Measurements from ENCODE around the gene S1PR5. TPM values are rescaled to one million over a fixed set of nuclear protein-coding genes. Genes with fewer than 3 reads are reported as not detected.

The S1PR5 gene
- polyA plus RNA-seq, 1 experiment, result 0.40 TPM

DNA sequence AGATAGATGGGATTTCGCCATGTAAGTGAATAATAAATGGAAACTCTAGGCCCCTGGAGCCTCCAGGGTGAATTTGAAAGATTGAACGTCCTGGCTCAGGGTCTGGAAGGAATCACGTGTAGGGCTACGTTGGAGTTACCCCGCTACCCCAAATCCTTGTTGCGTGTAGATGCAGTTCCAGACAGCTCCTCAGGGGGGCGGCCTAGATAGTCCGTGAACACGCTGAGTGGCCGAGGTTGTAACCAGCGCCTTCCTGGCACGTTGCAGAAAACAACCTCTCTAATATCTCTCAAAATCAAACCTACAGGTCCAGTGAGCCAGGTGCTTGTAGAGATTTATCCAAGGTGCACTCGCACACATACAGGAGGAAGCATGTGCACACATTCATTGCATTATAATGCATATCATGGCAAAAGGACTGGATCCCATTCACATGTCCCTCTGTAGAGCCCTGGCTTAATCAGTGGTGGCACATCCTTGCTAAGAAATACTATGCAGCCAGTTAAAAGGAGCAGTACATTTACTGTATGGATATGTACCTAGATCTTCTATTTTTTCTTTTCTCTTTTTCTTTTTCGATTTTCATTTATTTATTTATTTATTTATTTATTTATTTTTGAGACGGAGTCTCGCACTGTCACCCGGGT is 11.5 kb downstream of the S1PR5 start:
- no peak for DNase-seq (ENCODE audit: low read depth)
- H3K4me3 ChIP-seq (ENCODE audit: low read depth, low read length), result no peak overlapping the region
- no peaks in the 10 kb centered on the region for H3K36me3 ChIP-seq (ENCODE audit: control insufficient read depth, insufficient read depth, low read length)
- ChIA-PET POLR2A (no interaction called here), CTCF (interaction anchor here (0.7 to 2.1 kb wide), 14 partner anchors 12 to 194 kb away, joined by 3 to 9 read pairs (median 4); partner anchors contain the start of genes CDKN2D, KRI1 and S1PR5)
- TF ChIP-seq, protein P1, sequence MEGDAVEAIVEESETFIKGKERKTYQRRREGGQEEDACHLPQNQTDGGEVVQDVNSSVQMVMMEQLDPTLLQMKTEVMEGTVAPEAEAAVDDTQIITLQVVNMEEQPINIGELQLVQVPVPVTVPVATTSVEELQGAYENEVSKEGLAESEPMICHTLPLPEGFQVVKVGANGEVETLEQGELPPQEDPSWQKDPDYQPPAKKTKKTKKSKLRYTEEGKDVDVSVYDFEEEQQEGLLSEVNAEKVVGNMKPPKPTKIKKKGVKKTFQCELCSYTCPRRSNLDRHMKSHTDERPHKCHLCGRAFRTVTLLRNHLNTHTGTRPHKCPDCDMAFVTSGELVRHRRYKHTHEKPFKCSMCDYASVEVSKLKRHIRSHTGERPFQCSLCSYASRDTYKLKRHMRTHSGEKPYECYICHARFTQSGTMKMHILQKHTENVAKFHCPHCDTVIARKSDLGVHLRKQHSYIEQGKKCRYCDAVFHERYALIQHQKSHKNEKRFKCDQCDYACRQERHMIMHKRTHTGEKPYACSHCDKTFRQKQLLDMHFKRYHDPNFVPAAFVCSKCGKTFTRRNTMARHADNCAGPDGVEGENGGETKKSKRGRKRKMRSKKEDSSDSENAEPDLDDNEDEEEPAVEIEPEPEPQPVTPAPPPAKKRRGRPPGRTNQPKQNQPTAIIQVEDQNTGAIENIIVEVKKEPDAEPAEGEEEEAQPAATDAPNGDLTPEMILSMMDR (IDR thresholded peaks at IDR 0.05; ENCODE audit: insufficient read depth, low read depth, low read length), result peak; percentile 88
- H3K27me3 ChIP-seq (ENCODE audit: control insufficient read depth, insufficient read depth, low read length), result no peaks in the 10 kb centered on the region; the same call in 1 of the 2 replicates

DNA sequence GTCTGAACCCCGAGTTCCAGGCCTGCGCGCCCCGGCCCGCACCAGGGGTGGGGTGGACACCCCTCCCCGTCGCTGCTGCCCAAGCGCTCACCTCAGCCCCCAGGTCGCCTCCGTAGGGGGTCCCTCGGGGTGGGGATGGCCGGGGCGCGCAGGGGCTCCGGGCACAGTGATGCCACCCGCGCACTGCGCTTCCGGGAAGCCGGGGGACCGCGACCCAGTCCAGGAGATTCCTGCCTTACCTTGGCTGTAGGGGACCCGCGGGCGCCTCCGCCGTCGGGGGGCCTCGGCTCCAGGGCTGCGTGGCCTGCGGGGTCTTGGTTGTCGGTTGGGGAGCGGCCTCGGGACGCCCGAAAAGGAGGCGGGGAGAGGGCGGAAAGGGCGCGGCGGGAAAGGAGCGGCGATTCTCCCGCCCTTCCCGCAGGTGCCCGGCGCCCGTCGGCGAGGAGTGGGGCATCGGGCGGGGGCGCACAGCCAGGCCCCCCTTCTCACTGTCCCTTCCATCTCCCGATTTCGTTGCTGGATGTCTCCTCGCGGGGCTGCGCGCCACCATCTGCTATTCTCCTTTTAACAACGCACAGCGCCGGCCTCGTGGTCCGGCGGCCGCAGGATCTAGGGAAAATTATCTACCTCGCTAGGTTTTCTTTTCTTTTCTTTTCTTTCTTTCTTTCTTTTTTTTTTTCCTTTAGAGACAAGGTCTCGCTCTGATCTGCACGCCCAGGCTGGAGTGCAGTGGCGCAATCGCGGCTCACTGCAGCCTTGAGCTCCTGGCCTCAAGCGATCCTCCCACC is 14.1 kb downstream of the S1PR5 start, which contains the start of gene KEAP1:
Gene KEAP1, minus strand, starts transcription at position 355 of the 788 bp plus-strand sequence. CDS start 3,323 bp downstream, outside the sequence.
- ChIA-PET CTCF (interaction anchor here (0.6 to 1.5 kb wide), 3 partner anchors 69 to 76 kb away, joined by 3 to 4 read pairs (median 3); no protein-coding TSS in a partner anchor), POLR2A (interaction anchor here (0.7 kb wide), 1 partner anchor 9 kb away, joined by 3 read pairs; no protein-coding TSS in a partner anchor)
- H3K36me3 ChIP-seq (ENCODE audit: control insufficient read depth, insufficient read depth, low read length), result peaks cover 11% of the 10 kb centered on the region
- no peak for DNase-seq (ENCODE audit: low read depth)
- H3K4me3 ChIP-seq (ENCODE audit: low read depth, low read length), result peak within 1 kb of the TSS; percentile 97
- TF ChIP-seq, protein P1 (IDR thresholded peaks at IDR 0.05; ENCODE audit: insufficient read depth, low read depth, low read length), result no peak
- H3K27me3 ChIP-seq (ENCODE audit: control insufficient read depth, insufficient read depth, low read length), result no peaks in the 10 kb centered on the region

DNA sequence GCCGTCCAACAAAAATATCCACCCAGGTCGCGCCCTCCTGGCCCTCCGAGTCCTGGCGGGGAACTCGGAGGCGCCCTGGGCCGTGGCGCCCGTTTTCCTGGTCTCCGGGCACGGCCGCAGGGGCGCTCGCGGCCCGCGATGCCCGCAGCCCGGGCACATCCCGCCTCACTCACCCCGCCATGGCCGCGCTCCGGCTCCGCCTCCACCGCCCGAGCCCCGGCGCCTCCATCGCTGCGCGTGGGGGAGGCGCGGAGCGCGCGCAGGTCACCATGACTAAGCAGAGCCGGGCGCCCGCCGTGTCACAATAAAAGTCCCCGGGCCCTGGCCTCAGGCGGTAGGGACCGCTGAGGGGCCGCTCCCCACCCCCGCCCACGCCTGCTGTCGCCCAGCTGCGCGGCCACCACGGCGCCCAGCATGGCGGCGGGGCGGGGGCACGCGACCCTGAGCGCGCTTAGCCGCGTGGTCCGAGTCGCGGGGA is 14.7 kb downstream of the S1PR5 start:
- ChIA-PET CTCF (interaction anchor here (0.6 kb wide), 1 partner anchor 70 kb away, joined by 3 read pairs; no protein-coding TSS in a partner anchor), POLR2A (no interaction called here)
- H3K4me3 ChIP-seq (ENCODE audit: low read depth, low read length), result peak overlapping the region; percentile 97
- peaks cover 11% of the 10 kb centered on the region for H3K36me3 ChIP-seq (ENCODE audit: control insufficient read depth, insufficient read depth, low read length)
- TF ChIP-seq, protein P1 (IDR thresholded peaks at IDR 0.05; ENCODE audit: insufficient read depth, low read depth, low read length), result no peak
- DNase-seq (ENCODE audit: low read depth), result no peak
- H3K27me3 ChIP-seq (ENCODE audit: control insufficient read depth, insufficient read depth, low read length), result no peaks in the 10 kb centered on the region

DNA sequence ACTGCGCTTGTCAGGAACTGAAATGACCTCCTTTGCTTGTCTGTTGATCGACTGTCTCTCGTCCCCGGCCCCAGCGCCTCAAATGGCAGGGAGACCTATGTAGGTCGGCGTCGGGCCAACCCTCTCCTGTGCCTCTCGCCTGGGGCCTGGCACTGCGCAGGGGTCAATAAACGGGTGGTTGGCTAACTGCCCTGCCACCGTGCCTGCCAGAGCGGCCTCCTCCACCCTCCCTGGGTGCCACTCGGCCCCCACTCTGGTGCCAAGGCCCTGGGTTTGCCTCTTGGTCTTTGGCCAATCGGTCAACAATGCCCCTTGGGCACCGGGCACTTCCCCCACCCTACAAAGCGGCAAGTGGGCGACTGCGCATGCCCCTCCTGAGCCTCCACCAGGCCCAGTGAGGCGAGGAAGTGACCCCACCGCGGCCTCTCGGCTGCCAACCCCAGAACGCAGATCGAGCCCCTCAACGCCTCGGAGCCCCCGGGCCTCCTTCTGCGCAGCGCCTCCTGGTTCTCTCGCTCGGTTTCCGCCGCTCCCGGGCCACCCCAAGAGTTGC is 15.2 kb downstream of the S1PR5 start:
- peak overlapping the region; percentile 97 for H3K4me3 ChIP-seq (ENCODE audit: low read depth, low read length)
- TF ChIP-seq, protein P1 (IDR thresholded peaks at IDR 0.05; ENCODE audit: insufficient read depth, low read depth, low read length), result 0 out of 2 replicates have a peak, but pooled peaks have one; percentile 5
- ChIA-PET POLR2A (no interaction called here), CTCF (interaction anchor here (2.1 kb wide), 1 partner anchor 10 kb away, joined by 7 read pairs; no protein-coding TSS in a partner anchor)
- peaks cover 11% of the 10 kb centered on the region for H3K36me3 ChIP-seq (ENCODE audit: control insufficient read depth, insufficient read depth, low read length)
- no peaks in the 10 kb centered on the region for H3K27me3 ChIP-seq (ENCODE audit: control insufficient read depth, insufficient read depth, low read length)
- no peak for DNase-seq (ENCODE audit: low read depth)

Measured in BJ (cell line).